Activated T-helper 1 cell treated with anti-CD3 and anti-CD28 coated beads, Interleukin-12 subunit alpha, Interleukin-12 subunit beta, Interleukin-2, Interleukin-4 antibody, amounts not matched to agents 30 ng/mL and 10 ng/mL and 1 ng/mL, durations not matched to agents 14 hours and 24 hours and 36 hours (primary cell): ENCODE results near the gene KRTAP10-7. TPM values are rescaled to one million over a fixed set of nuclear protein-coding genes. Genes with fewer than 3 reads are reported as not detected.
"Not testable (repeated sequence)": the region's sequence is repeated elsewhere in the genome, so short reads cannot be mapped to it uniquely, and the experiment has no call there.

Experiments
- DNase-seq: peaks from one replicate; pipeline ENCODE4 v3.0.0; 2021; ENCODE audit warnings: low spot score
- H3K27ac Mint-ChIP-seq: one replicate; pipeline ENCODE4 v1.8.0; 2021; ENCODE audit warnings: mild to moderate bottlenecking, mixed read lengths
- H3K27me3 Mint-ChIP-seq: one replicate; pipeline ENCODE4 v1.8.0; 2022; ENCODE audit warnings: mild to moderate bottlenecking, moderate library complexity, mixed read lengths; ENCODE audit not compliant: insufficient read depth
- H3K36me3 Mint-ChIP-seq: one replicate; pipeline ENCODE4 v1.8.0; 2021; ENCODE audit warnings: low read depth, mixed read lengths
- H3K4me1 Mint-ChIP-seq: one replicate; pipeline ENCODE4 v1.8.0; 2021; ENCODE audit warnings: low read depth, mixed read lengths
- H3K4me3 Mint-ChIP-seq: one replicate; pipeline ENCODE4 v1.8.0; 2021; ENCODE audit warnings: mild to moderate bottlenecking, moderate library complexity, mixed read lengths
- H3K9me3 Mint-ChIP-seq: one replicate; pipeline ENCODE4 v1.8.0; 2021; ENCODE audit warnings: mixed read lengths
- intact Hi-C: fragments of 100-400 bp; cut with micrococcal nuclease; formaldehyde crosslinking; loops from one replicate; pipeline ENCODE4 v1.15.1; 2024
- total RNA-seq: library from RNA; stranded (reverse); gene quantifications from 2 replicates; pipeline ENCODE4 v1.2.3, GENCODE V29; 2022

Gene KRTAP10-7
- not detected in 2 replicates for total RNA-seq

- H3K4me1 Mint-ChIP-seq, H3K27ac Mint-ChIP-seq, DNase-seq, H3K36me3 Mint-ChIP-seq, H3K4me3 Mint-ChIP-seq, H3K9me3 Mint-ChIP-seq: not testable (repeated sequence)
- H3K27me3 Mint-ChIP-seq: peaks cover 12% of the 10 kb centered on the region
- intact Hi-C loops: loop anchor here (2.0 kb wide), 1 partner anchor 28 kb away; the partner anchor contains the start of gene KRTAP10-4
Measured at GRCh38 chr21:44600118-44600978, at the start of gene KRTAP10-7. TSS of gene KRTAP10-7 (plus strand) at chr21:44600597. CDS start at chr21:44600622, 25 bp downstream.

GRCh38 chr21:44550807-44551206 is 49.6 kb upstream of the KRTAP10-7 start:
- Mint-ChIP-seq H3K27me3 (peaks cover 3% of the 10 kb centered on the region), H3K36me3 (peaks cover 10% of the 10 kb centered on the region), H3K27ac (no peak overlapping the region), H3K4me1 (peaks cover 11% of the 10 kb centered on the region), H3K4me3 (no peak overlapping the region), H3K9me3 (peaks cover 19% of the 10 kb centered on the region)
- no peak for DNase-seq
- intact Hi-C loops: no loop called here

GRCh38 chr21:44551340-44551961 is 48.9 kb upstream of the KRTAP10-7 start, which contains the start of gene KRTAP10-2:
TSS of gene KRTAP10-2 (minus strand) at chr21:44551505. CDS start at chr21:44551458, 47 bp downstream.
- no peak within 1 kb of the TSS for H3K4me3 Mint-ChIP-seq
- intact Hi-C loops: no loop called here
- peaks cover 10% of the 10 kb centered on the region for H3K36me3 Mint-ChIP-seq
- peaks cover 3% of the 10 kb centered on the region for H3K27me3 Mint-ChIP-seq
- no peak within 1 kb of the TSS for H3K27ac Mint-ChIP-seq
- H3K4me1 Mint-ChIP-seq: peaks cover 11% of the 10 kb centered on the region
- peaks cover 14% of the 10 kb centered on the region for H3K9me3 Mint-ChIP-seq
- DNase-seq: no peak

- Mint-ChIP-seq H3K4me3 (no peak overlapping the region), H3K27ac (no peak overlapping the region)
Measured at GRCh38 chr21:44552136-44552535, 48.3 kb upstream of the KRTAP10-7 start.

GRCh38 chr21:44552681-44553080 is 47.7 kb upstream of the KRTAP10-7 start:
- Mint-ChIP-seq H3K27ac (no peak overlapping the region), H3K36me3 (peaks cover 1% of the 10 kb centered on the region), H3K27me3 (peaks cover 3% of the 10 kb centered on the region), H3K9me3 (peaks cover 2% of the 10 kb centered on the region), H3K4me1 (peaks cover 3% of the 10 kb centered on the region), H3K4me3 (no peak overlapping the region)
- intact Hi-C loops: no loop called here
- DNase-seq: no peak

More at GRCh38 chr21:44552136-44552535, 48.3 kb upstream of the KRTAP10-7 start:
- Mint-ChIP-seq H3K9me3 (peaks cover 7% of the 10 kb centered on the region), H3K36me3 (peaks cover 6% of the 10 kb centered on the region), H3K4me1 (peaks cover 8% of the 10 kb centered on the region), H3K27me3 (peaks cover 3% of the 10 kb centered on the region)
- no peak for DNase-seq
- intact Hi-C loops: no loop called here

- Mint-ChIP-seq H3K4me1 (no peaks in the 10 kb centered on the region), H3K4me3 (no peak overlapping the region), H3K27ac (no peak overlapping the region), H3K27me3 (peaks cover 15% of the 10 kb centered on the region), H3K36me3 (peaks cover 3% of the 10 kb centered on the region), H3K9me3 (peaks cover 1% of the 10 kb centered on the region)
- no peak for DNase-seq
- intact Hi-C loops: no loop called here
Measured at GRCh38 chr21:44555200-44555875, 45.1 kb upstream of the KRTAP10-7 start.

- Mint-ChIP-seq H3K4me1 (no peaks in the 10 kb centered on the region), H3K4me3 (no peak overlapping the region), H3K27me3 (peaks cover 15% of the 10 kb centered on the region), H3K27ac (no peak overlapping the region), H3K36me3 (peaks cover 7% of the 10 kb centered on the region), H3K9me3 (peaks cover 8% of the 10 kb centered on the region)
- DNase-seq: no peak
- intact Hi-C loops: no loop called here
Measured at GRCh38 chr21:44556879-44557278, 43.5 kb upstream of the KRTAP10-7 start.

GRCh38 chr21:44557491-44558328 is 42.7 kb upstream of the KRTAP10-7 start:
- no peak for DNase-seq
- H3K36me3 Mint-ChIP-seq: peaks cover 7% of the 10 kb centered on the region
- no peak overlapping the region for H3K4me3 Mint-ChIP-seq
- no peaks in the 10 kb centered on the region for H3K4me1 Mint-ChIP-seq
- H3K27me3 Mint-ChIP-seq: peaks cover 15% of the 10 kb centered on the region
- H3K9me3 Mint-ChIP-seq: peaks cover 15% of the 10 kb centered on the region
- H3K27ac Mint-ChIP-seq: no peak overlapping the region
- intact Hi-C loops: no loop called here

- H3K4me3 Mint-ChIP-seq, H3K4me1 Mint-ChIP-seq, H3K27ac Mint-ChIP-seq, intact Hi-C loops, DNase-seq, H3K36me3 Mint-ChIP-seq: not testable (repeated sequence)
- Mint-ChIP-seq H3K27me3 (peaks cover 15% of the 10 kb centered on the region), H3K9me3 (peaks cover 15% of the 10 kb centered on the region)
Measured at GRCh38 chr21:44558329-44558675, 42.1 kb upstream of the KRTAP10-7 start.

- Mint-ChIP-seq H3K36me3 (peaks cover 7% of the 10 kb centered on the region), H3K4me3 (no peak within 1 kb of the TSS), H3K27ac (no peak within 1 kb of the TSS), H3K27me3 (peaks cover 15% of the 10 kb centered on the region), H3K4me1 (no peaks in the 10 kb centered on the region), H3K9me3 (peaks cover 15% of the 10 kb centered on the region)
- DNase-seq: no peak
- intact Hi-C loops: no loop called here
Measured at GRCh38 chr21:44558695-44559094, 41.7 kb upstream of the KRTAP10-7 start, which contains the start of gene KRTAP10-3. TSS of gene KRTAP10-3 (minus strand) at chr21:44558795. CDS start at chr21:44558715, 80 bp downstream.

- intact Hi-C loops: no loop called here
- H3K4me3 Mint-ChIP-seq: no peak overlapping the region
- no peak for DNase-seq
- peaks cover 4% of the 10 kb centered on the region for H3K36me3 Mint-ChIP-seq
- H3K9me3 Mint-ChIP-seq: peaks cover 15% of the 10 kb centered on the region
- H3K27ac Mint-ChIP-seq: no peak overlapping the region
- H3K4me1 Mint-ChIP-seq: peaks cover 16% of the 10 kb centered on the region
- peaks cover 10% of the 10 kb centered on the region for H3K27me3 Mint-ChIP-seq
Measured at GRCh38 chr21:44564099-44564498, 36.3 kb upstream of the KRTAP10-7 start.
